HepG2 (cell line): Measurements from ENCODE around the gene ZNF483. TPM values are rescaled to one million over a fixed set of nuclear protein-coding genes. Genes with fewer than 3 reads are reported as not detected.
A peak's percentile ranks its signal among the peaks of the same experiment; 100 is the strongest.

ENCODE experiments used
- ATAC-seq: fragments of 200-7000 bp; cut with Tn5 transposase; 3 replicates; pipeline ENCODE4 v1.9.1; 2020; ENCODE audit warnings: mild to moderate bottlenecking, moderate library complexity
- BruUV-seq: library from RNA; stranded (reverse); fragments of 400-500 nt; replicated peaks from 2 replicates; lab custom pipeline; 2021; lab: Mats Ljungman, UMichigan
- CTCF ChIA-PET: fragments of 300-600 bp; formaldehyde crosslinking; extraction: SDS; loops from one replicate; lab custom pipeline; 2021; ENCODE audit warnings: low total read pairs, inconsistent platforms, low intra/inter-chr PET ratio; lab: Yijun Ruan, JAX
- POLR2A ChIA-PET: fragments of 350-600 bp; sonication (Branson Sonifier 250); formaldehyde crosslinking; loops from one replicate; lab custom pipeline; 2020; ENCODE audit warnings: antibody characterized with exemption, inconsistent platforms; lab: Yijun Ruan, JAX
- DNase-seq: peaks from one replicate; pipeline ENCODE4 v3.0.0-alpha.2; 2015; ENCODE audit warnings: low spot score
- FAIRE-seq: peaks from 3 replicates; lab custom pipeline; 2011; peaks lifted over from hg19 to GRCh38; lab: Jason Lieb, UNC
- H2AFZ ChIP-seq: one replicate; pipeline ENCODE4 v1.6.1; 2011; ENCODE audit warnings: low read length, inconsistent platforms
- H3K27ac ChIP-seq: fragments of 300-600 bp; 3 replicates; pipeline ENCODE4 v1.8.0; 2011; ENCODE audit warnings: mixed run types, mild to moderate bottlenecking, mixed read lengths, low read length, inconsistent platforms; ENCODE audit not compliant: insufficient read depth; ENCODE audit errors: extremely low read length
- H3K27me3 ChIP-seq, 2 experiments: fragments of 200-600 bp in 1 of 2; 2 replicates in 1 of 2; 3 replicates in 1 of 2; pipeline versions ENCODE4 v1.6.0 to v1.8.0; 2011; ENCODE audit warnings: low read length in 2 of 2, mild to moderate bottlenecking in 2 of 2, moderate library complexity in 2 of 2, inconsistent platforms in 1 of 2; ENCODE audit not compliant: insufficient read depth in 2 of 2, control insufficient read depth in 1 of 2
- H3K36me3 ChIP-seq, 2 experiments: fragments of 200-600 bp in 1 of 2; replicated peaks in 1 of 2; 2 replicates in 1 of 2; 3 replicates in 1 of 2; pipeline versions ENCODE4 v1.5.1 to v1.8.0; 2011; ENCODE audit warnings: low read length in 2 of 2, inconsistent platforms in 1 of 2; ENCODE audit not compliant: insufficient read depth in 2 of 2, control insufficient read depth in 1 of 2
- H3K4me1 ChIP-seq: 2 replicates; pipeline ENCODE4 v1.5.1; 2012; ENCODE audit warnings: low read length, inconsistent platforms; ENCODE audit not compliant: insufficient read depth
- H3K4me2 ChIP-seq: 2 replicates; pipeline ENCODE4 v1.6.0; 2011; ENCODE audit warnings: low read depth, low read length, inconsistent platforms
- H3K4me3 ChIP-seq, 3 experiments: fragments of 200-600 bp in 1 of 3; sonication (generic), shearing (Covaris generic) in 1 of 3; replicated peaks in 1 of 3; 2 replicates each; pipeline ENCODE4 v1.5.1; 2011 to 2016; ENCODE audit warnings: low read length in 3 of 3, inconsistent platforms in 2 of 3, low read depth in 2 of 3, mild to moderate bottlenecking in 2 of 3, control low read depth in 1 of 3, mixed read lengths in 1 of 3; ENCODE audit not compliant: insufficient read depth in 1 of 3
- H3K79me2 ChIP-seq: one replicate; pipeline ENCODE4 v1.6.1; 2011; ENCODE audit warnings: low read length, inconsistent platforms; ENCODE audit not compliant: insufficient read depth
- H3K9ac ChIP-seq: 2 replicates; pipeline ENCODE4 v1.6.0; 2011; ENCODE audit warnings: mild to moderate bottlenecking, low read depth, low read length, inconsistent platforms; ENCODE audit not compliant: insufficient read depth
- H3K9me3 ChIP-seq: 2 replicates; pipeline ENCODE4 v1.5.1; 2012; ENCODE audit warnings: mild to moderate bottlenecking, low read length
- H4K20me1 ChIP-seq: 2 replicates; pipeline ENCODE4 v1.6.0; 2011; ENCODE audit warnings: inconsistent platforms, mild to moderate bottlenecking, low read length, moderate library complexity; ENCODE audit not compliant: insufficient read depth
- AHDC1 ChIP-seq: sonication (generic); formaldehyde crosslinking; IDR thresholded peaks from 2 replicates; pipeline ENCODE4 v1.5.1; 2020; ENCODE audit warnings: mild to moderate bottlenecking, missing genetic modification reagents, borderline replicate concordance
- HNRNPK ChIP-seq: fragments of 200-400 bp; formaldehyde crosslinking; IDR thresholded peaks from 2 replicates; pipeline ENCODE4 v1.6.1; 2018; ENCODE audit warnings: low read length, low read depth, moderate library complexity, mild to moderate bottlenecking; ENCODE audit not compliant: poor library complexity, severe bottlenecking
- KDM3A ChIP-seq: IDR thresholded peaks from 2 replicates; pipeline ENCODE4 v1.6.1; 2018; ENCODE audit warnings: low read depth, missing compliant biosample characterization
- MEIS1 ChIP-seq: sonication (generic); formaldehyde crosslinking; IDR thresholded peaks from 2 replicates; pipeline ENCODE4 v1.9.0; 2021; ENCODE audit warnings: mild to moderate bottlenecking, missing genetic modification reagents, moderate library complexity, borderline replicate concordance
- SIX4 ChIP-seq: sonication (generic); formaldehyde crosslinking; IDR thresholded peaks from 2 replicates; pipeline ENCODE4 v1.4.0; 2020; ENCODE audit warnings: missing genetic modification reagents
- SMAD1 ChIP-seq: sonication (generic); formaldehyde crosslinking; IDR thresholded peaks from 2 replicates; pipeline ENCODE4 v1.4.0; 2020; ENCODE audit warnings: missing genetic modification reagents, low read depth, mild to moderate bottlenecking, borderline replicate concordance
- SMARCC2 ChIP-seq: fragments of 450-650 bp; IDR thresholded peaks from 2 replicates; pipeline ENCODE4 v1.6.1; 2017; ENCODE audit warnings: antibody characterized with exemption, mild to moderate bottlenecking
- SMC3 ChIP-seq: IDR thresholded peaks from 2 replicates; pipeline ENCODE4 v1.6.1; 2011; ENCODE audit warnings: low read length, improper control_type of control experiment
- ZNF224 ChIP-seq: sonication (generic); formaldehyde crosslinking; IDR thresholded peaks from 2 replicates; pipeline ENCODE4 v1.5.0; 2020; ENCODE audit warnings: mild to moderate bottlenecking, missing genetic modification reagents
- ZNF550 ChIP-seq: sonication (generic); formaldehyde crosslinking; IDR thresholded peaks from 2 replicates; pipeline ENCODE4 v1.4.0; 2020; ENCODE audit warnings: mild to moderate bottlenecking, missing genetic modification reagents, borderline replicate concordance
- ZNF710 ChIP-seq: sonication (generic); formaldehyde crosslinking; IDR thresholded peaks from 2 replicates; pipeline ENCODE4 v1.5.0; 2020; ENCODE audit warnings: mild to moderate bottlenecking, missing genetic modification reagents, borderline replicate concordance
- ZNF841 ChIP-seq: sonication (generic); formaldehyde crosslinking; IDR thresholded peaks from 2 replicates; pipeline ENCODE4 v1.8.1; 2023; ENCODE audit warnings: missing genetic modification reagents, borderline replicate concordance
- WGBS: methylation state at CpG from one replicate; pipeline ENCODE4 v1.1.6; 2017; ENCODE audit warnings: low lambda C conversion rate; 5-methylcytosine and 5-hydroxymethylcytosine counted together
- in situ Hi-C: cut with HindIII; loops from 2 replicates; pipeline ENCODE4 v1.10.0; 2017; ENCODE audit warnings: low pct_unique_long_range_greater_than_20kb; ENCODE audit not compliant: extremely low pct_ligation_motif_present
- intact Hi-C: fragments of 100-400 bp; cut with micrococcal nuclease; formaldehyde crosslinking; loops from one replicate; pipeline ENCODE4 v1.10.0; 2022; ENCODE audit not compliant: unreplicated experiment
- polyA plus RNA-seq, 8 experiments: library from polyadenylated mRNA; depleted of rRNA in 3 of 8; stranded (reverse) in 7 of 8; unstranded in 1 of 8; fragments of >200 nt; fragmentation: Illumina TruSeq in 4 of 8; extraction: Trizol in 4 of 8; gene quantifications; 2 replicates each; pipeline versions ENCODE4 v1.2.1 to v1.2.3, GENCODE V29; 2011 to 2016; ENCODE audit warnings: low read depth in 4 of 8, missing spikeins in 1 of 8, mixed read lengths in 1 of 8; ENCODE audit not compliant: insufficient read depth in 1 of 8
- total RNA-seq, 5 experiments: library from RNA; depleted of rRNA; stranded (reverse); fragments of >200 nt; fragmentation: Illumina TruSeq; extraction: Trizol; gene quantifications; 2 replicates each; pipeline ENCODE4 v1.2.3, GENCODE V29; 2016; ENCODE audit warnings: low read depth in 1 of 5
- TF ChIP-seq, protein P1 (sequence below): sonication (generic); formaldehyde crosslinking; conservative IDR thresholded peaks from 2 replicates; pipeline ENCODE4 v1.5.0; 2020; ENCODE audit warnings: missing genetic modification reagents

ZNF483 gene
- total and polyA plus RNA-seq, 2 of the 13 experiments (the other 11 are each of a cell fraction or from before 2014, with no cell fraction given): 2.0 to 9.5 TPM

DNA sequence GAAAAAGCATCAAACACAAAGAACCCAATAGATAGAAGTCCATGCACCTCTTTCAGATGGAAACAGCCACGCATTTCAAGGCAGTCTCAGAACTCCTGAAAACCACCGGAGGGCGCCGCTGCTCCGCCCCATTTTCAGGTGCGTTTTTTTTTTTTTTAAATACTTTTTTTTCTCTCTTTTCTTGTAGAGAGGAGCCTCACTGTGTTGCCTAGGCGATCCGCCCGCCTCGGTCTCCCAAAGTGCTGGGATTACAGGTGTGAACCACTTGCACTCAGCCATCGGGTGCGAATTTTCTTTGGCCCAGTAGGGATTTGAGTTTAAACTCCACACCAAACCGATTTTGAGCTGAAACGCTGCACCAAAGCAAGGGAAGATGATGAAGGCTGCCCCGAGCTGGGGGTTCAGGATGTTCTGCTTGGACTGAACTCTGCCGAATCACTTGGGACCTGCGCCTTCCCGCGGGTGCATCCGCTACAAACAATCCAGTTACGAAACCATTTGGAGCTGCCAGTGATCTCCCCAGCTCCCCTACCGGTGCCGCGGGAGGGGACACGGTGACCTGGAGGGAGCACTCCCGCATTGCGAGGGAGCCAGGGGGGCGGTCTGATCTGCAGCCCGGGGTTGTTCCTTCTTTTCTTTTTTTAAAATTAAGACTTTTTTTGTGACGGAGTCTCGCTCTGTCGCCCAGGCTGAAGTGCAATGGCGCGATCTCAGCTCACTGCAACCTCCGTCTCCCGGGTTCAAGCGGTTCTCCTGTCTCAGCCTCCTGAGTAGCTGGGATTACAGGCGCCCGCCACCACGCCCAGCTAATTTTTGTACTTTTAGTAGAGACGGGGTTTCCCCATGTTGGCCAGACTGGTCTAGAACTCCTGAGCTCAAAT is 73.1 kb downstream of the ZNF483 start:
- peak; percentile 55 for DNase-seq
- H3K27ac ChIP-seq: peak overlapping the region; percentile 76
- no peaks in the 10 kb centered on the region for H3K79me2 ChIP-seq
- peaks cover 39% of the 10 kb centered on the region for H3K4me1 ChIP-seq
- intact Hi-C loops (loop anchor here (1.0 to 2.0 kb wide), 4 partner anchors 15 to 93 kb away; partner anchors contain the start of gene ZNF483), in situ Hi-C loops (no loop called here)
- H4K20me1 ChIP-seq: no peaks in the 10 kb centered on the region
- H2AFZ ChIP-seq: no peak overlapping the region
- ChIA-PET POLR2A (interaction anchor here (0.8 to 2.1 kb wide), 12 partner anchors 15 to 94 kb away, joined by 3 to 18 read pairs (median 5); partner anchors contain the start of gene DNAJC25), CTCF (interaction anchor here (0.6 to 2.5 kb wide), 5 partner anchors 24 to 162 kb away, joined by 3 to 27 read pairs (median 3); no protein-coding TSS in a partner anchor)
- peak overlapping the region; percentile 62 to 87 (median 77) for H3K4me3 ChIP-seq
- H3K27me3 ChIP-seq: no peaks in the 10 kb centered on the region
- BruUV-seq: TSS peak; percentile 71
- WGBS: 0% methylated on average over 35 of the region's 41 CpGs
- peak overlapping the region; percentile 92 for H3K4me2 ChIP-seq
- no peaks in the 10 kb centered on the region for H3K9me3 ChIP-seq
- H3K9ac ChIP-seq: peak overlapping the region; percentile 55
- ATAC-seq: peak; percentile 67
- no peaks in the 10 kb centered on the region for H3K36me3 ChIP-seq
- peak; percentile 52 for FAIRE-seq
- TF ChIP-seq ZNF710 (CRISPR knock-in tag): no peak; the same call in 1 of the 2 replicates
- 0 out of 2 replicates have a peak, but pooled peaks have one; percentile 16 for TF ChIP-seq AHDC1 (CRISPR knock-in tag)
- TF ChIP-seq, protein P1, sequence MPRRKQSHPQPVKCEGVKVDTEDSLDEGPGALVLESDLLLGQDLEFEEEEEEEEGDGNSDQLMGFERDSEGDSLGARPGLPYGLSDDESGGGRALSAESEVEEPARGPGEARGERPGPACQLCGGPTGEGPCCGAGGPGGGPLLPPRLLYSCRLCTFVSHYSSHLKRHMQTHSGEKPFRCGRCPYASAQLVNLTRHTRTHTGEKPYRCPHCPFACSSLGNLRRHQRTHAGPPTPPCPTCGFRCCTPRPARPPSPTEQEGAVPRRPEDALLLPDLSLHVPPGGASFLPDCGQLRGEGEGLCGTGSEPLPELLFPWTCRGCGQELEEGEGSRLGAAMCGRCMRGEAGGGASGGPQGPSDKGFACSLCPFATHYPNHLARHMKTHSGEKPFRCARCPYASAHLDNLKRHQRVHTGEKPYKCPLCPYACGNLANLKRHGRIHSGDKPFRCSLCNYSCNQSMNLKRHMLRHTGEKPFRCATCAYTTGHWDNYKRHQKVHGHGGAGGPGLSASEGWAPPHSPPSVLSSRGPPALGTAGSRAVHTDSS (CRISPR knock-in tag): no peak
- TF ChIP-seq SMARCC2: no peak
- TF ChIP-seq ZNF550 (CRISPR knock-in tag): no peak
- TF ChIP-seq ZNF224 (CRISPR knock-in tag): no peak
- peak; percentile 78 for TF ChIP-seq SMC3
- TF ChIP-seq SMAD1: no peak
- TF ChIP-seq ZNF841 (CRISPR knock-in tag): no peak
- TF ChIP-seq HNRNPK: no peak
- no peak for TF ChIP-seq KDM3A (CRISPR knock-in tag)
- TF ChIP-seq MEIS1 (CRISPR knock-in tag): no peak
- TF ChIP-seq SIX4 (CRISPR knock-in tag): no peak
